Body of pancreas (tissue), 4 donors: ENCODE measurements around the gene ELOB.

Source experiments
- POLR2A ChIP-seq, 3 donors: fragments of 450-650 bp; IDR thresholded peaks; one replicate each; pipeline ENCODE4 v1.6.1; 2016; ENCODE audit warnings: antibody characterized with exemption in 3 of 3, mild to moderate bottlenecking in 2 of 3
- TF ChIP-seq, protein P1 (sequence below), 7 experiments: fragments of 450-650 bp in 4 of 7; fragments of 200-600 bp in 3 of 7; sonication (generic) in 3 of 7; IDR thresholded peaks; one replicate each; pipeline ENCODE4 v1.5.1; 2016 to 2019; ENCODE audit warnings: antibody characterized with exemption in 7 of 7

DNA sequence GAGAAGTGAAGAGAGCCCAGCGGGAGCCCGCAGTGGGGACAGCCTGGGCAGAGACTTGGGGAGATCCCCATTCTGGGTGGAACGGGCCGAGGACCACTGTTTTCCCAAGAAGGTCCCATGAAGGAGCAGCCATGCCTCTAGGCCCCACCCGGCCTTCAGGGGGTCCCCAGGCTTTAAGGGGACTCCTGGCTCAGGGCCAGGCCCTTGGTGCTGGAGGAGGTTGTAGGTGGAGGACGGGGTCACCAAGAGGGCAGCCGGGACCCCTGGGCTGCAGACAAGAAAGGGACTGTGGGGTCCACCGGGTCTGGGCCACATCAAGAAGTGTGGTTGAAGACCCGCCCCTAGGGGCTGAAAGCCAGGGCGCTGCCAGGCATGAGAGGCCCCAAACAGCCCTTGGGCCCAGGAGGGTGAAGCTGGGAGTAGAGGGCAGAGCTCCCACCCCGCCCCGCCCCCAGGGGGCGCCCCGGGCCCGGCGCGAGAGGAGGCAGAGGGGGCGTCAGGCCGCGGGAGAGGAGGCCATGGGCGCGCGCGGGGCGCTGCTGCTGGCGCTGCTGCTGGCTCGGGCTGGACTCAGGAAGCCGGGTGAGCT is 39.8 kb upstream of the ELOB start, which contains the start of gene PRSS21:
- TF ChIP-seq, protein P1, sequence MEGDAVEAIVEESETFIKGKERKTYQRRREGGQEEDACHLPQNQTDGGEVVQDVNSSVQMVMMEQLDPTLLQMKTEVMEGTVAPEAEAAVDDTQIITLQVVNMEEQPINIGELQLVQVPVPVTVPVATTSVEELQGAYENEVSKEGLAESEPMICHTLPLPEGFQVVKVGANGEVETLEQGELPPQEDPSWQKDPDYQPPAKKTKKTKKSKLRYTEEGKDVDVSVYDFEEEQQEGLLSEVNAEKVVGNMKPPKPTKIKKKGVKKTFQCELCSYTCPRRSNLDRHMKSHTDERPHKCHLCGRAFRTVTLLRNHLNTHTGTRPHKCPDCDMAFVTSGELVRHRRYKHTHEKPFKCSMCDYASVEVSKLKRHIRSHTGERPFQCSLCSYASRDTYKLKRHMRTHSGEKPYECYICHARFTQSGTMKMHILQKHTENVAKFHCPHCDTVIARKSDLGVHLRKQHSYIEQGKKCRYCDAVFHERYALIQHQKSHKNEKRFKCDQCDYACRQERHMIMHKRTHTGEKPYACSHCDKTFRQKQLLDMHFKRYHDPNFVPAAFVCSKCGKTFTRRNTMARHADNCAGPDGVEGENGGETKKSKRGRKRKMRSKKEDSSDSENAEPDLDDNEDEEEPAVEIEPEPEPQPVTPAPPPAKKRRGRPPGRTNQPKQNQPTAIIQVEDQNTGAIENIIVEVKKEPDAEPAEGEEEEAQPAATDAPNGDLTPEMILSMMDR (IDR thresholded peaks at IDR 0.05): peak in 1 of 7 experiments; percentile 11
- TF ChIP-seq POLR2A (IDR thresholded peaks at IDR 0.05): no peak
